Duodenal mucosa (tissue), 2 donors: ENCODE data around the gene SMYD3.
A peak's percentile ranks its signal among the peaks of the same experiment; 100 is the strongest.

Source experiments
- H3K27ac ChIP-seq: one replicate; pipeline ENCODE4 v1.7.0; 2013; ENCODE audit warnings: low read depth, low read length
- H3K27me3 ChIP-seq, 2 donors: one replicate each; pipeline ENCODE4 v1.7.0; 2013; ENCODE audit warnings: low read length in 2 of 2, control low read depth in 1 of 2; ENCODE audit not compliant: insufficient read depth in 2 of 2, control insufficient read depth in 1 of 2
- H3K36me3 ChIP-seq, 2 donors: one replicate each; pipeline ENCODE4 v1.7.0; 2013; ENCODE audit warnings: low read length in 2 of 2, control low read depth in 1 of 2; ENCODE audit not compliant: insufficient read depth in 2 of 2, control insufficient read depth in 1 of 2
- H3K4me1 ChIP-seq, 2 donors: one replicate each; pipeline ENCODE4 v1.7.0; 2013; ENCODE audit warnings: low read length in 2 of 2, control low read depth in 1 of 2; ENCODE audit not compliant: insufficient read depth in 2 of 2, control insufficient read depth in 1 of 2
- H3K4me3 ChIP-seq, 2 donors: one replicate each; pipeline ENCODE4 v1.7.0; 2013; ENCODE audit warnings: low read length in 2 of 2, low read depth in 1 of 2
- H3K9ac ChIP-seq, 2 donors: one replicate each; pipeline ENCODE4 v1.7.0; 2013; ENCODE audit warnings: low read length in 2 of 2, low read depth in 1 of 2
- H3K9me3 ChIP-seq, 2 donors: one replicate each; pipeline ENCODE4 v1.7.0; 2013; ENCODE audit warnings: low read length in 2 of 2, control low read depth in 1 of 2; ENCODE audit not compliant: control insufficient read depth in 1 of 2

Gene SMYD3

DNA sequence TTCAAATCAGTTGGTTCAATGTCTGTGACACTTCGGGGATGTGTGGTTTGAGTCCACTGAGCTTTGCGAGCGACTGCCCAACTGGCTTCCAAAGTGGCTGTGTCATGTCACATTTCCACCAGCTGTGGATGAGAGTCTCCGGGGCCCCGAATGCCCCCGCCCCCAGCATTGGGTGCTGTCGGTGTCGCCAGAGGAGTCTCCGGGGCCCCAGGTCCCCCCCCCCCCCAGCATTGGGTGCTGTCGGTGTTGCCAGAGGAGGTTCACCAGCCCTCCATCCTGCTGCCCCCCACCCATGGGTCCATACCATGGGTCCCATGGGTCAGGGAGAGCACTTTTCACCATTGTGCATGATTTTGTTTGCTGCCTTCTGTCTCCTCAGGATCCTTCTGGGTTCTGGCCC lies 9.0 kb upstream of the SMYD3 start:
- Histone ChIP-seq H3K4me1 (no peaks in the 10 kb centered on the region), H3K4me3 (no peak overlapping the region), H3K36me3 (no peaks in the 10 kb centered on the region), H3K9me3 (peaks cover 21 to 26% of the 10 kb centered on the region in 2 donors), H3K27ac (no peak overlapping the region), H3K27me3 (no peaks in the 10 kb centered on the region), H3K9ac (no peak overlapping the region)

DNA sequence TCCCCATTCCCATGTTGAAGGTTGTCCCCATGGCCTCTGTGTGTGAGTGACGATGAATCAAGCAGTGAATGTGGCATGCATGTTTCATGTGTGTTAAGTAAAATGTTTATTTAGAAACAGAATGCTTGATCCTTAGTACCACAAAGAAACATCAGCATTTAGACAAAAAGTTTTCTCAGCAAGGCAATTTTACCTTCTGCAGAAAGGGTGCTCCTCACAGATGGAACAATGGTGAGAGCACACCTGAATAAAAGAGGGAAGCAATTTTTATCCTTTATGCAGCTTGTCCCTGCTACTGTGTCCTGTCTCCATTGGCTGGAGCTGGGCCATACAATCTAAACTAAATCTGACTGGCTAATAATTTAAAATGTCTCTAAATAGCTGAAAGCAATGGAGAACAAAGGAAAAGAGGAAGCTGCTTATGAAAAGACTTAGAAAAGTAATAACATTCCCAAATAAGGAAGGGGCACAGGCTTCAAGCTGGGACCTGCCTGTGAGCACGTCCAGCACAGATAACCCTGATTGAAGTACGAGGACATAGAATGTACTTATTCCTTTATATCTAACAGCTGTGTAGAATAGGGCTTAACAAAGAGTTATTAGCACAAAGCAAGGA lies 8.4 kb upstream of the SMYD3 start:
- no peaks in the 10 kb centered on the region for H3K36me3 ChIP-seq
- no peaks in the 10 kb centered on the region for H3K4me1 ChIP-seq
- peaks cover 21 to 26% of the 10 kb centered on the region in 2 donors for H3K9me3 ChIP-seq
- H3K27me3 ChIP-seq, result no peaks in the 10 kb centered on the region
- H3K27ac ChIP-seq, result no peak overlapping the region
- H3K4me3 ChIP-seq, result peak overlapping the region in 1 of 2 donors; percentile 20
- no peak overlapping the region for H3K9ac ChIP-seq

DNA sequence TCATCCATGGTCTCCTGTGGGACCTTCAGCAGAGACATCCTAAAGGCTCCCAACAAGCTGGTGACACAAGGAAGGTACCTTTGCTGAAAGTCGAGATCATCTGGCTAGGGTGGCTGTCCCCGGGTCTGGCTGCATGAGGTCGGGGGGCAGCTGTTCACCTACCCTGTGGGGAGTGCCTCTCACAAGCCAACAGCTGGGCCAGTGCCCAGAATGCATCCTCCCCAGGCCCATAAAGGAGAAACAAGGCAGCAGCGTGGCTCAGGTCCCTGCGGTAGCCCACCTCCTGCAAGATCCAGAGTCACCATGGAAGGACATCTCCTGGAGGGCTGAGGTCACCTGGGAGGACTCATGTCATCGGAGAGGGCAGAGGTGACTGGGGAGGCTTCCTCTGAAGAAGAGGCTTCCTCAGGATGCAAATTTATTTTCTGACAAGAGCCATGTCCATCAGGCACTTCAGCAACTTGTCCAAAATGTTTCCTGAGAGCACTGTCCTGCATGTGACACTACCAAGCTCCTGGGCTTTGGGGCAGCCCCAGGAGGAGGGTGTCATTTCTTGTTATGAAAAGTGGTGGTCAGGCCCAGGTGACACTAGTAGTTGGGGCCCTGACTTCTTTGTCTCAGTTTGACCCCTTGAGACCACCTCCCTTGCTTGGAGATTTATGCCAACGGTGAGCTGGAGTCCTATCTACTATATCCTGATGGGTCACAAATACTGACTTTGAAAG lies 6.7 kb upstream of the SMYD3 start:
- Histone ChIP-seq H3K9me3 (peaks cover 21 to 26% of the 10 kb centered on the region in 2 donors), H3K27me3 (no peaks in the 10 kb centered on the region), H3K4me3 (peak overlapping the region in 1 of 2 donors; percentile 32)

DNA sequence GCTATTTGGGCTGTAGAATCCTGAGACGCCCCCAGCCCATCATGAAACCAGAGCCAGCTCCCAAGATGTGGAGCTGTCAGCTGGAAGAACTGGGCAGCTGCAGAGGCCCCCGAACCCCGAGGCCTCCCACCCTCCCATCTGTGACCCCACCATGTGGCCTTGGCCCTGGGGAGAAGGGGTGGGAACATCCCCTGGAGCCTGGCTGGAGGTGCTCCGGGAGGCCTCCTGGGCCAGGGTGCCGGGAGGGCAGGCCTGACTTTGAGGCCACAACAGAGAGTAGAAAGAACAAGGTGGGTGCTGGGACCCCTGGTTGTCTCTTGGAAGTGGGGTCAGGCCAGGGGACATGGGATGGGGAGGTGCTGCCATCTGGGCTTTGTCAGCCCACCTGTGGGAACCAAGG lies 6.0 kb upstream of the SMYD3 start:
- H3K4me3 ChIP-seq, result no peak overlapping the region
- H3K9ac ChIP-seq, result no peak overlapping the region
- H3K4me1 ChIP-seq, result no peaks in the 10 kb centered on the region
- no peaks in the 10 kb centered on the region for H3K36me3 ChIP-seq
- no peaks in the 10 kb centered on the region for H3K27me3 ChIP-seq
- peaks cover 21 to 26% of the 10 kb centered on the region in 2 donors for H3K9me3 ChIP-seq
- H3K27ac ChIP-seq, result no peak overlapping the region

More for the DNA sequence above, 6.7 kb upstream of the SMYD3 start:
- Histone ChIP-seq H3K36me3 (no peaks in the 10 kb centered on the region), H3K4me1 (no peaks in the 10 kb centered on the region), H3K27ac (no peak overlapping the region), H3K9ac (no peak overlapping the region)

DNA sequence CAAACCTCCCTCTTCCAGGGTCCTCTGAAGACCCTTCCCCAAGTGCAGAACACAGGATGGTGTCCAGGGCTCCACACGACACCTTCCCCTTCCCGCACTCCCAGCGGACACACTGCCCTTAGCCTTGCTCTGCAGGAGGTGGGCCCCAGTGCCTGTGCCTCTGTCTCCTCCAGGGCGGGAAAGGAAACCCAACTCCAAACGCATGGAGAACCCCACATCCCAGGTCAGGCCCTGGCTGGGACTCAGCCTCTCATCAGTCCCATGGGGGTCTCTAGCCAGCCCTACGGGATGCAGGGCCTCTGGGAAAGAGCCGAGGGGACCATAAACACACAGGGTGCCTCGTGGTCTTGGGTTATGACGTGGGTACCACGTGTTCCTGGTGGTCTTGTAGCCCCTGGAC lies 5.6 kb upstream of the SMYD3 start:
- Histone ChIP-seq H3K36me3 (no peaks in the 10 kb centered on the region), H3K9me3 (peaks cover 21 to 26% of the 10 kb centered on the region in 2 donors), H3K4me3 (no peak overlapping the region), H3K4me1 (no peaks in the 10 kb centered on the region), H3K27me3 (no peaks in the 10 kb centered on the region), H3K9ac (no peak overlapping the region), H3K27ac (no peak overlapping the region)

DNA sequence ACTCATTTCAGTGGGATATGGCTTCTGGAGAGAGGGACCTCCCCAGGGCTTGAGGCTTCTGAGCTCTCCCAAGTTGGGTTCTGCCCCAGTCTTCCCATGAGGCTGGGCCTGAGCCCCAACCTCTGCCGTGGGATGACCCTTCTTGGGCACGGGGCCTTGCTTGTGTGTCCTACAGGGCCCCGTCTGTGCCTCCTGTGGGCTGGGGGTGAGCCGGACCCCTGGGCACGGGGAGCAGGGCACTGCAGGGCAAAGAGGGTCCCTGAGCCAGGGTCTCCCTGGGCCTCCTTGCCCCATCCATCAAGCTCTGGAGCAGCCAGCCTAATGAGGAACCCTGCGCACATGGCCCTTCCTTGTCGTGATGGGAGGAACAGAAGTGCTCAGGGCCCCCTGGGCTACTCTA lies 5.2 kb upstream of the SMYD3 start:
- Histone ChIP-seq H3K27ac (no peak overlapping the region), H3K36me3 (no peaks in the 10 kb centered on the region), H3K9ac (no peak overlapping the region), H3K27me3 (no peaks in the 10 kb centered on the region), H3K4me3 (no peak overlapping the region), H3K4me1 (no peaks in the 10 kb centered on the region), H3K9me3 (peaks cover 21 to 25% of the 10 kb centered on the region in 2 donors)

DNA sequence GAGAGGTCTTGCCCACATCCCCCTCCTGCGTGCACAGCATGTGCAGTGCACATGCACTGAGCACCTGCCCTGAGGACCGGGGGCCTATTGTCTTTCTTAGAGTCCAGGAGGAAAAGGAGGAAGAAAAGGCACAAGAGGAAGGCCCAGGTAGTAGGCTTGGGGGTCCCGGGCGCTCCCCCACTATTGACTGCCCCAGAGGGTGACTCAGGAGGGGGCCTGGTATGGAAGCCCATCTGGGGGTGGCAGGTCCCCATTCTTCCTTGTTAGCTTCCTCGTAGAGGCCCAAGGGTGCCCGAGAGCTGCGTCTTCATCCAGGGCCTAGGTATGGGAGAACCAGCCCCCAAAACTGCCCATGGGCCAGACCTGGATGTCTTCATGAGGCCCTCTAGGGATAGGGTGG lies 4.1 kb upstream of the SMYD3 start:
- H3K4me3 ChIP-seq, result no peak overlapping the region
- no peak overlapping the region for H3K27ac ChIP-seq
- H3K4me1 ChIP-seq, result peaks cover 2 to 3% of the 10 kb centered on the region in 2 donors
- H3K27me3 ChIP-seq, result no peaks in the 10 kb centered on the region
- no peak overlapping the region for H3K9ac ChIP-seq
- peaks cover 14 to 16% of the 10 kb centered on the region in 2 donors for H3K9me3 ChIP-seq
- H3K36me3 ChIP-seq, result no peaks in the 10 kb centered on the region

DNA sequence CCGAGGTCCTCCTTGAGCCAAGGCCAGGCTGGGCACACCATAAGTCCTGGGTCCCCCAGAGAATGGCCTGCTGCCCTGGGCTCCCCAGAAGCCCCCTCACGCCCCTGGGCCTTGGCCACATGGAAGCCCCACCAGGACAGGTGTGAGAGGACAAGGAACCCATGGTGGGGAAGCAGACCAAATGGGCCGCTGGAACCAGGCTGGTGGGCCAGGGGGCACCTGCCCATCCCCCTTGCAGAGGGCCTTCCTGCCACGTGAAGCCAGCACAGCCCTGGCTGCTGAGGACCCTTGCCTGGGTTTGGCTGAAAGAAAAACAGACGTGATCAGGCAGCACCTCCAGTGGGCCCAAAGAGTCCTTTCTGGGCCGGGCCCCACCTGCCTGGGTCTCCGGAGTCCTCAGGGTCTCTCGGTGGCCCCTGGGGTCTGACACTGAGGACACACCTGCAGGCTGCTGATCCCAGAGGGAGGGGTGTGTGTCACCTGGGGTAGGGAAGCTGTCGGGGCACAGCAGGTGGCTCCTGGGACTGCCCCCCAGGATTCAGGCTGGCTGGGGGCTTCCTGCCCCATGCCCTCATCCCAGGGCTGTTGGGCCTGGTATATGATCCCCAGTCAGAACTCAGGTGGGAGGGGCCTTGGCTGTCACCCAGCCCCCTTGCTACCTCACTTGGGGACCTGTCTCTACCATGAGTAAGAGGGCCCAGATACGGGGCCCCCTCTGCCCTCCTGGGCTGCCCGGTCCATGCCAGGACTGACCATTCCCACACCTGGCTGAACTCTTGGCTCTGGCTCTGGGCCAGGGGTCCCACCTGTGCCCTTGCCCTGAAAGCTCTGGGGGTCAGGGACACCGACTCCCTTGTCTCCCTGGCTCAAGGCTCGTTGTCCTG lies 3.3 kb upstream of the SMYD3 start:
- peaks cover 7% of the 10 kb centered on the region in 2 donors for H3K4me1 ChIP-seq
- no peaks in the 10 kb centered on the region for H3K27me3 ChIP-seq
- H3K9ac ChIP-seq, result no peak overlapping the region
- peaks cover 6 to 9% of the 10 kb centered on the region in 2 donors for H3K9me3 ChIP-seq
- H3K36me3 ChIP-seq, result no peaks in the 10 kb centered on the region
- H3K4me3 ChIP-seq, result no peak overlapping the region
- H3K27ac ChIP-seq, result no peak overlapping the region

DNA sequence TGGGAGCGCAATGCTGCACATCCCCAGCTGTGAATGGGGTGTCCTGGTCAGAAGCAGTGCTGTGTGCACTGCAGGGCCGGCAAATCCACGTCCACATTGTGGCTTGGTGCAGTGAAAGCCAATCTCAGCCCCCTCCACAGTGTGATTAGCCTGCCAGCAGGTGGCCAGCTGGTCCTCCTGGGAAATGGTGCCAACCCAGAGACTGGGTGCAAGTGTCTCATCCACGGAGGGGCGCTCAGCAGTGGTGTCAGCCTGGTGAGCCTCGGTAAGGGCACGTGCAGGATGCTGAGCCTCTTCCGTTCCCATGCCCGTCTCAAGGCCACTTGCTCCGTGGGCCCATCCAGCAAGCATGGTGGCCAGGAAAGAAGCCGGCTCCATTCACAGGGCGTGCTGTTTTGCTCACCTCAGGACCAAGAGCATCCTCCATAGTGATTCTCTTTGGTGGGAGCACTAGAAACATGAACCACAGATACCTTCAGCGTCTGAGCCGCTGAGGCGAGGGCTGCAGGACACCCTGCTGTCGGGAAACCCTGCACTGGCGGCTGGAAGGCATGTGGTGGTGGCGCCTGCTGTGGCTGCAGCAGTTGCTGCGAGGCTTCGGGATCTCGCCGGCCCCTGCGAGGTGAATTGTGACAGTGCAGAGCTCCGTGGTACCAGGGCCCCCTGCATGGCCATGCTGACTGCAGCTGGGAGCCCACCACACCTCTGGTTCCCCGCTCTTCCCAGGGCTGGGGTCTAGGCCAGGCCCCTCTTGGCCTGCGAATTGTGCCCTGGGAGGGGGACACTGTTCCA lies 2.0 kb upstream of the SMYD3 start:
- peaks cover 7% of the 10 kb centered on the region in 2 donors for H3K4me1 ChIP-seq
- no peak overlapping the region for H3K4me3 ChIP-seq
- H3K9ac ChIP-seq, result no peak overlapping the region
- no peak overlapping the region for H3K27ac ChIP-seq
- no peaks in the 10 kb centered on the region for H3K36me3 ChIP-seq
- peaks cover 0 to 4% of the 10 kb centered on the region in 2 donors for H3K9me3 ChIP-seq
- no peaks in the 10 kb centered on the region for H3K27me3 ChIP-seq
